ENCODE data around the gene RNU6-1.

The RNU6-1 gene

DNA sequence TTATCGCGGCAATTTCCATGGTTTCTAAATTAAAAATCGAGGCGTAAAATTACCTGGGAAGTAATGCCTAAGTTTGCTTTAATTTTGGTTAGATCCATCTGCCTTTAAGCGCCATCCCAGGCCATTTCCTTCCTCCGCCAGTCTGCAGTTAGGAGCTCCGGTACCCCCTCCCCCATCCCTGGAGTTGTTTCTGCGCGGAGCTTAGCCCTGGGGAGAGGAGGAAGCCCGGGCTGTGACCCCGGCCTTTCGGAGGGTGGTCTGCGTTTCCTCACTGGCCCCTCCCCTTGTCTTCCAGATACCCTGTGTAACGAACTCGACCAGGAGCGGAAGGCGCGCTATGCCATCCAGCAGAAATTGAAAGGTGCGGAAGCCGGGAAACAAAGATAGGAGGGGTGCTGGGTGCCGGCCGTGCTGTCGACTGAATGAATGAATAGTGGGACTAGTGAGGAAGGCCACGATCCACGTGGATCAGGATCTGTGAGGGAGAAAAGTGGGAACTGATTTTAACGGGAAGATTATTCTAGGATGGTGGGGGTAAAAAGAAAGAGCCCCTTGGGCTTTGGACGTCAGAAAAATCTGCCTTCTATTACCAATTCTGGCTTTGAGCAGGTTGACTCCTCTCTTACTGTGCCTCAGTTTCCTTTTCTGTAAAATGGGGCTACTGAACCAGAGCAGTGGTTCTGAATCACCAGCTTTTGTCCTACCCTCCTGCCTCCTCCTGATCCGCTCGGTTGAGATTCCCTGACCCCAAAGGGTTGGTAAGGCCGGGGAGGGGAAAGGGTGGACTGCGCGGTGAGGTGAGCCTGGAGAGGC lies 6.7 kb downstream of the RNU6-1 start:
- no peak for ATAC-seq

- no peak for ATAC-seq
These were observed 7.8 kb downstream of the RNU6-1 start for GRCh38 chr15:67832031-67832551.

DNA sequence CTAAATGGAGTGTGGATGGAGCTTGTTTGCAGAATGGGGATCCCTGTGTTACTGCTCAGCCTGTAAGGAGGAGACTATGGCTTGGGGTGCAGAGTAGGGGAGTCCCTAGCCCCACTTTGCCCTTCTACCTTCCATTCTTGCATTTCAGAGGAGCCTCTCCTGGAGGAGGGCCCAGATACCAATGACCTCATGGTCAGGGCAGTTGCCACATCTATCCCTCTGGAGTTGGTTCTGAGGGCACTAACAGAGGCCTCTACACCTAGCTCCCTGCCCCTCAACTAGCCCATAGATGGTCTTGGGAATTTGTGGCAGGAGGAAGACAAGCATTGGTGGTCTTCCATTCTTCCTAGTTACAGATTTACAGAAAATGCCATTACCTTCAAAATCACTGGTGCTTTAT lies 8.5 kb downstream of the RNU6-1 start:
- no peak for ATAC-seq

DNA sequence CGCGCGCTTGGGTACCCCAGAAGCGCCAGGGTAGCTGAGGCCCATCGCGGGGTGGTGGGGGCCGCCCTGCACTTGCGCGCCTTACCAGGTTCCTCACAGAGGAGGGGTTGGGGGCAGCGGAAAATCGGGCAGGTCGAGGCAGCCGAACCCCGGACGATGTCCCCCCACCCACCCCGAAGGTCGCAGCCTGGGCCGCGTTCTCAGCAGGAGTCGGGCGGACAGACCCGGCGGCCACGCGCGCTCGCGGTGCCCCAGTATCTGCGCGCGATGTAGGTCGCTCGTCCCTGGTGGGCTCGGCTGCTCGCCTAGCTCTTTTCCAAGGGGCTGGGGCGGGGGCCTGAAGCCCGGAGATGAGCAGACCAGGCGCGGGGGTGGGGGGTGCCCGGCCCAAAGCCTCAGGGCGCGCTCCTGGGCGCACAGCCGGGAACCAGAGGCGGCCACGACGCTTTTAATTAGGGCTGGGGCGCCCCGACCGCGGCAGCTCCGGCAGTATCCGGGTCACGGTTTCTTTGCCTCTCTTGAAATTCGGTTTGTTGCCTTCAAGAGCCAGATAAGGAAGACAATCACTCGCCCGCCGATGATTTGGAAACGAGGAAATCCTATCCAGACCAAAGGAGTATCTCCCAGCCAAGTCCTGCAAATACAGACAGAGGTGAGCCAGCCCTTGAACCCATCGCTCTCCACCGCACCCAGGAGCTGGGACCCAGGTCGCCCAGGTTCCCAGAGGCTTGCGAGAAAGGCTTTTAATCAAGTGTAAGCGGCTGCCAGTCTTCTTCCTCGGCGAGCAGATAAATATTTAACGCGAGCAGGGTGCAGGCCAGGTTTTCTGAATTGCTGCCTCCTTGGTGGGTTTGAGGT lies 10.0 kb downstream of the RNU6-1 start:
- no peak for ATAC-seq

DNA sequence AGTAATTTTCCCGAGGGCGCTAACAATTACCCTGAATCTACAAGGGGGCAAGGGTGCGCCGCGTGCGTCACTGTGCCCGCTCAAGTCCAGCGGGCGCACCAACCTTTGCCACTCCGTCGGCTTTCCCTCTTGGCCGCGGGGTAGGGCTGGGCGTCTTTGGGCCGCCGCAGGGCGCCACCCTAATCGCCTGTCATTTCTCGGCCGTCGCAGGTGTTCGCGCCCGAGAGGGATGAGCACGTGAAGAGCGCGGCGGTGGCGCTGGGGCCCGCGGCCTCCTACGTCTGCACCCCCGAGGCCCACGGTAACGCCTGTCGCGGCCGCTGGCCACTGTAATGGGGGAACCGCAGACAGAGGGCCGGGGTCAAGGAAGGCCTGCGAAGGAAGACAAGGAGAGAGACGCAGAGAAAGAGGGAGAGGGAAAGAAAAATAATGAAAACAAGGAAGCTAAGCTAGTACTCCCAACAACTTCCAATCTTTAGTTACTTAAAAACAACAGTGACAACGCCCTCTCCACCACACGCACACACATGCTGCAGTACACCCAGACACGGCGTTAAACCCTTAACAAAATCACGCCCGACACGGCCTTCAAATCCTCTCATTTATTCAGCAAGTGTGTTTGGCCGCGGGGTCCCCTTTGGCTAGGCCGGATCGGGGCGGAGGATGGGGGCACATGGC lies 10.7 kb downstream of the RNU6-1 start:
- no peak for ATAC-seq

- ATAC-seq = no peak
These were observed 11.4 kb downstream of the RNU6-1 start for GRCh38 chr15:67828278-67828968.

- ATAC-seq = no peak
These were observed 12.1 kb downstream of the RNU6-1 start for GRCh38 chr15:67827562-67828277.

DNA sequence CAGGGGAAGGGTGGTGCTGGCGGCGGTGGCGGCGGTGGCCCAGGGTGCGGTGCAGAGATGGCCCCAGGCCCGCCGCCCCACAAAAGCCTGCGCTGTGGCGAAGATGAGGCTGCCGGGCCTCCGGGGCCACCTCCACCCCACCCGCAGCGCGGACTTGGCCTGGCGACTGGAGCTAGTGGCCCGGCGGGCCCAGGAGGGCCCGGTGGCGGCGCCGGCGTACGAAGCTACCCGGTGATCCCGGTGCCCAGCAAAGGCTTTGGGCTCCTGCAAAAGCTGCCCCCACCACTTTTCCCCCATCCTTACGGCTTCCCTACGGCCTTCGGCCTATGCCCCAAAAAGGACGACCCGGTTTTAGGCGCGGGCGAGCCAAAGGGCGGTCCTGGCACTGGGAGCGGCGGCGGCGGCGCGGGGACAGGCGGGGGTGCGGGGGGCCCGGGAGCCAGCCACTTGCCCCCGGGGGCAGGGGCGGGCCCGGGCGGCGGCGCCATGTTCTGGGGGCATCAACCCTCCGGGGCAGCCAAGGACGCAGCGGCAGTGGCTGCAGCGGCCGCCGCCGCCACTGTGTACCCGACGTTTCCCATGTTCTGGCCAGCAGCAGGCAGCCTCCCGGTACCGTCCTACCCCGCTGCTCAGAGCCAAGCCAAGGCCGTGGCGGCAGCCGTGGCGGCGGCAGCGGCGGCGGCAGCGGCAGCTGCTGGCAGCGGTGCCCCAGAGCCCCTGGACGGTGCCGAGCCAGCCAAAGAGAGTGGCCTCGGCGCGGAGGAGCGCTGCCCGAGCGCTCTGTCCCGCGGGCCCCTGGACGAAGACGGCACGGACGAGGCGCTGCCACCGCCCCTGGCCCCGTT lies 12.9 kb downstream of the RNU6-1 start:
- ATAC-seq = no peak

DNA sequence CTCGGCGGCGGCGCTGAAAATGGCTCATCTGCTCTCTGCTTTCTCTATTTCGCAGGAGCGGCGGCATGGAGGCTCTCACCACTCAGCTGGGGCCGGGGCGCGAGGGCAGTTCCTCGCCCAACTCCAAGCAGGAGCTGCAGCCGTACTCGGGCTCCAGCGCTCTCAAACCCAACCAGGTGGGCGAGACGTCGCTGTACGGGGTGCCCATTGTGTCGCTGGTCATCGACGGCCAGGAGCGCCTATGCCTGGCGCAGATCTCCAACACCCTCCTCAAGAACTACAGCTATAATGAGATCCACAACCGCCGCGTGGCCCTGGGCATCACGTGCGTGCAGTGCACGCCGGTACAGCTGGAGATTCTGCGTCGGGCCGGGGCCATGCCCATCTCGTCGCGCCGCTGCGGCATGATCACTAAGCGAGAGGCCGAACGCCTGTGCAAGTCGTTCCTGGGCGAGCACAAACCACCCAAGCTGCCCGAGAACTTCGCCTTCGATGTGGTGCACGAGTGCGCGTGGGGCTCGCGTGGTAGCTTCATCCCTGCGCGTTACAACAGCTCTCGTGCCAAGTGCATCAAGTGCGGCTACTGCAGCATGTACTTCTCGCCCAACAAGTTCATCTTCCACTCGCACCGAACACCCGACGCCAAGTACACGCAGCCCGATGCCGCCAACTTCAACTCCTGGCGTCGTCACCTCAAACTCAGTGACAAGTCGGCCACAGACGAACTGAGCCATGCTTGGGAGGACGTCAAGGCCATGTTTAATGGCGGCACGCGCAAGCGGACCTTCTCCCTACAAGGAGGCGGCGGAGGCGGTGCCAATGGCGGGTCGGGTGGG lies 13.7 kb downstream of the RNU6-1 start:
- ATAC-seq = no peak

- no peak for ATAC-seq
These were observed 14.6 kb downstream of the RNU6-1 start, which contains the start of gene SKOR1 for GRCh38 chr15:67824976-67825880. Gene SKOR1, plus strand, starts transcription at chr15:67825509. Its CDS starts 94 bp downstream, at chr15:67825603.

DNA sequence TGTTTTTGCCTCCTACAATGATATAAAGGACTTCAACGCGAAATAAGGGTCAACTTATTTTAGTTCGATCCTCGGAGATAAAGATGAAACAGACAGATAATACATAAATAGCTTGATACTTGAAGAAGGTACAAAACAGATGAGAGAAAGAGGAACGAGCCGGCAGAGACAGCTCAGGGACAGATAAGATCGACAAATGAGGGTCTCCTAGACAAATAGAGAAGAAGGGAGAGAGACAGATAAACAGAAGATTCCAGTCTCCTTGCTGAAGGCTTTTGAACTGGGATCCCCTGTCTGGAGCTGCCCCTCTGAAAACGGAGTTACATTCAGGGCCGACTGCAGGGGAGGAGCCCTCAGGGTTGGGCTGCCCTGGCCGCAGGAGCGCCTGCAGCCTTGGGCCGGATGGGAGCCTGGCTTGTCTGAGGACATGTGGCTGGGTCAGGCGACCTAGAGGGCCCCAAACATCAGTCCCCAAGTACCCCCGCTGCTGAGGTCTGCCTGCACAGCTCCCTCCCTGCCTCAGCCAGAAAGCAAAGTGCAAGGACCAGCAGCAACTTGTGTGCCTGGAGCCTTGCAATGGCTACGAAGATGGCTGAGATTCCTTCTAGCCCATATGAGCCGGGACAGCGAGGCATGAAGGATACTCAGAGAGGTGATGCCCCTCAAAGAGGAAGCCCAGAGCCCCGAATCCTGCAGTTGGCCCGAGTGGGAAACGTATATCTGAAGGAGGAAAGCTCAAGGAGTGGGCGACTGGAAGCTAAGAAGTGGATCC lies 15.5 kb downstream of the RNU6-1 start:
- ATAC-seq = no peak

GRCh38 chr15:67823314-67824196 lies 16.3 kb downstream of the RNU6-1 start:
- ATAC-seq = no peak

GRCh38 chr15:67822537-67823313 lies 17.1 kb downstream of the RNU6-1 start:
- ATAC-seq = no peak

DNA sequence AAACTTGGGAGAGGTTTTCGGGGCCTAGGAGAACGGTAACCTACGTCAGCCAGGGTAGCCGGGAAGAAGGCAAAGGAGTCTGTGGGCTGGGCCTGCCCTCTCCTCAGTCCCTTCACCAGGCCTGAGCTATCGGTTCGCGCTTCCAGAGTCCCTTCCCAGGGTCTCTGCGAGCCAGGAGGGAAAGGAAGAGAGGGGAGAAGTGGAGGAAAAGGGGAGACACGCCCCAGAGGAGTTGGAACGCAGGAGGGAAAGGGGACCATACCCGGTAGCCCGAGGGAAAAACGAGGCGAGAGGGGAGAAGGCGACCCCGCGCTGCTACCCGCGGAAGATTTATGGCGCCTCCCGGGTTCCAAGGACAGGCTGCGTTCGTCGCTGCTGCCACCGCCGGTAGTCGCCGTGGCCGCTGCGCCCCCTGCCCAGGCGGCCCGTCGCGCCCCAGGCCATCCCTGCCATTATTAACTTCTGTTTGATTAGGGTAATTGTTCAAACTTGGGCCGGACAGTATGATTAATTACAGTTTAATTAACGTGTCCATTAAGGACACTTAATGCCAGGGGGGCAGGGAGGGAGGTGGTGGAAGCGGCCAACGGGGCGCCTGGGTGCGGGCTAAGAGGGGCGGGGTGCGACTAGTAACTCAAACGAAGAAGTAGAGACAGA lies 17.9 kb downstream of the RNU6-1 start:
- ATAC-seq = no peak

All from activated CD4-positive, CD25-positive, alpha-beta regulatory T cell treated with anti-CD3 and anti-CD28 coated beads, Interleukin-2, amount 50 U/mL, for 24 hours (primary cell).